HL-60/S4 treated with phorbol 12-myristate 13-acetate at 8.2 ng/mL for 4 days and 3 days (cell line): ENCODE measurements around the gene RGMB.

Experiments
- in situ Hi-C: fragments of 300-500 bp; cut with MboI; formaldehyde crosslinking; loops from 2 replicates; pipeline ENCODE4 v1.15.0; 2022; ENCODE audit warnings: low sequenced_read_pairs

The RGMB gene

DNA sequence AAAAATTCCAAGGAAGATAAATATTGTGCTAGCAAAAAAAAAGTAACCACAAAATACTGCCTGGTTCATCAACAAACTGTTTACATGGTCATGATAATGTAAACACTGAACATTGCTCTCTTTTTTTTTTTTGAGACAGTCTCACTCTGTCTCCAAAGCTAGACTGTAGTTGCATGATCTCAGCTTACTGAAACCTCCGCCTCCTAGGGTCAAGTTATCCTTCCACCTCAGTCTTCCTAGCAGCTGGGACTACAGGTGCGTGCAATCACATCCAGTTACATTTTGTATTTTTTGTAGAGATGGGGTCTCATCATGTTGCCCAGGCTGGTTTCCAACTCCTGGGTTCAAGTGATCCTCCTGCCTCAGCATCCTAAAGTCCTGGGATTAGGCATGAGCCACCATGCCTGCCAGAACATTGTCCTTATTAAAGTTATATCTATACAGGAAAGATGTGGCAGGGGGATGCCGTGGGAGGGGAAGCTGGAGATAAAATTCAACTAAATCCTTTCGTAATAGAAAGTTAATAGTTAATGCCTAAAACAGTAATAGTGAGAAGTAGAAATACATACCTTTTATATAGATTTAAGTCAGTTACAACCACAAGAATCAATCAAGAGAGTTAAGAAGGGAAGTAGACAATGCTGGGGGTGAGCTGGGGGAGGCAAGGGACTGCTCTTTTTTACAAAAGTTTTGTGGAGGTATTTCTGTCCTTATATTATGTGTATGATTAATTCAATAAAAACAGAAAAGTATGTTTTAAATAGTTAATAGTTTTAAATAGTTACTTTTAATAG is 52.3 kb downstream of the RGMB start:
- in situ Hi-C loops = no loop called here

- in situ Hi-C loops = no loop called here
These were observed 53.7 kb downstream of the RGMB start for GRCh38 chr5:98827161-98827560.

GRCh38 chr5:98827588-98828284 is 54.3 kb downstream of the RGMB start:
- in situ Hi-C loops = no loop called here

GRCh38 chr5:98836175-98836574 is 62.7 kb downstream of the RGMB start:
- in situ Hi-C loops = no loop called here

- in situ Hi-C loops = no loop called here
These were observed 66.3 kb downstream of the RGMB start for GRCh38 chr5:98839469-98840383.

- in situ Hi-C loops = no loop called here
These were observed 67.5 kb downstream of the RGMB start for GRCh38 chr5:98840946-98841345.

DNA sequence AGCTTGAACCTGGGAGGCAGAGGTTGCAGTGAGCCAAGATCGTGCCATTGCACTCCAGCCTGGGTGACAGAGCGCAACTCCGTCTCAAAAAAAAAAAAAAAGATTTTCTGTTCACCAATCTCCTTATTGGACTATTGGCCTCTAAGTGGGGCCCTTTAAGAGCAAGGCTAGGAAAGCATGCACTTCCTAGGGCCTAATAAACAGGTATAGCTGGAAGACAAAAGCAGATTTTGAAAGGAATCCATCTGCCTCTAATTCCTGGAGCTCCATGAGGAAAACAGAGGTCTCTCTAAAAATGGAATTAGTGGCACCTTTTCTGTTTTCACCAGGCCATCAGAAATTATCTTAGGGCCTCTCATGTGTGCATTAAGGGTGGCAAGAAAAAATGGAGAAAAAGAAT is 70.0 kb downstream of the RGMB start:
- in situ Hi-C loops = no loop called here

GRCh38 chr5:98844865-98845264 is 71.4 kb downstream of the RGMB start:
- in situ Hi-C loops = no loop called here

DNA sequence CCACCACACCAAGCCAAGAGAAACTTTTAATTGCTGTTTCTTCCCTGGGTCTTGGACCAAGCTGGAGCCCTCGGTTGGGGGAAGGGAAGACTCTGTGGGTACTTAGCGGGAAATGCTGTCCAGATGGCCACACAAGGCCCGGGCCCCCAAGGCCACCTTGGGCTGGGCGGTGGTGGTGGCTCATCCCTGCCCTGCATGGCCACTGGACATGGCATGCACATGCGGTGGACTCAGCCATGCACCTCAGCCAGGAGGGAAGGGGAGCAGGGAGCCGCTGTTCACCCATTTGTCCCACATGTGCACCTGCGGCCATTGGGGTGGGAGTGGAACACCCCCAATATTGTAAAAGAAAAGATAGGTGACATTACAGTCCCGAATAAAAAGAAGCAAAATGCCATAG is 72.4 kb downstream of the RGMB start:
- in situ Hi-C loops = no loop called here
